ENCODE measurements around the gene SFT2D3.

Gene SFT2D3

GRCh38 chr2:127705391-127706065 is 4.2 kb downstream of the SFT2D3 start:
- Histone ChIP-seq H4K20me1 (ENCODE audit: control insufficient read depth, insufficient read depth, low read depth, low read length) (peaks cover 6% of the 10 kb centered on the region; the same call in 1 of the 2 replicates), H3F3A (ENCODE audit: control insufficient read depth, insufficient read depth) (peaks cover 23% of the 10 kb centered on the region), H3K9me2 (replicated peaks; ENCODE audit: control insufficient read depth, low read length) (no peaks in the 10 kb centered on the region), H3K27me3 (ENCODE audit: control insufficient read depth, low read length) (no peaks in the 10 kb centered on the region), H3K36me3 (ENCODE audit: control insufficient read depth, low read length) (peaks cover 78% of the 10 kb centered on the region), H3K27ac (ENCODE audit: low read depth, low read length) (no peak overlapping the region), H3K4me3 (ENCODE audit: low read length) (no peak overlapping the region), H3K9me3 (ENCODE audit: control insufficient read depth, insufficient read depth, low read length) (no peaks in the 10 kb centered on the region), H3K79me2 (ENCODE audit: control insufficient read depth, low read length) (peaks cover 33% of the 10 kb centered on the region), H3K4me2 (ENCODE audit: low read length) (no peak overlapping the region), H3K4me1 (ENCODE audit: control insufficient read depth, low read length) (peaks cover 31% of the 10 kb centered on the region)
- TF ChIP-seq EZH2phosphoT487 (IDR thresholded peaks at IDR 0.05; ENCODE audit: borderline replicate concordance, low read length): no peak
- no peak for TF ChIP-seq CTCF (IDR thresholded peaks at IDR 0.05; ENCODE audit: low read depth, low read length, poor library complexity, severe bottlenecking)

GRCh38 chr2:127706215-127706990 is 5.1 kb downstream of the SFT2D3 start:
- H3K36me3 ChIP-seq (ENCODE audit: control insufficient read depth, low read length): peaks cover 83% of the 10 kb centered on the region
- H3K4me1 ChIP-seq (ENCODE audit: control insufficient read depth, low read length): peaks cover 26% of the 10 kb centered on the region
- TF ChIP-seq CTCF (IDR thresholded peaks at IDR 0.05; ENCODE audit: low read depth, low read length, poor library complexity, severe bottlenecking) (no peak), EZH2phosphoT487 (IDR thresholded peaks at IDR 0.05; ENCODE audit: borderline replicate concordance, low read length) (no peak)
- peaks cover 6% of the 10 kb centered on the region; the same call in 1 of the 2 replicates for H4K20me1 ChIP-seq (ENCODE audit: control insufficient read depth, insufficient read depth, low read depth, low read length)
- peaks cover 23% of the 10 kb centered on the region for H3F3A ChIP-seq (ENCODE audit: control insufficient read depth, insufficient read depth)
- H3K79me2 ChIP-seq (ENCODE audit: control insufficient read depth, low read length): peaks cover 33% of the 10 kb centered on the region
- H3K9me2 ChIP-seq (replicated peaks; ENCODE audit: control insufficient read depth, low read length): no peaks in the 10 kb centered on the region
- H3K27ac ChIP-seq (ENCODE audit: low read depth, low read length): no peak overlapping the region
- no peaks in the 10 kb centered on the region for H3K27me3 ChIP-seq (ENCODE audit: control insufficient read depth, low read length)
- no peaks in the 10 kb centered on the region for H3K9me3 ChIP-seq (ENCODE audit: control insufficient read depth, insufficient read depth, low read length)
- no peak overlapping the region for H3K4me3 ChIP-seq (ENCODE audit: low read length)
- H3K4me2 ChIP-seq (ENCODE audit: low read length): no peak overlapping the region

- no peak for TF ChIP-seq CTCF (IDR thresholded peaks at IDR 0.05; ENCODE audit: low read depth, low read length, poor library complexity, severe bottlenecking)
- no peak for TF ChIP-seq EZH2phosphoT487 (IDR thresholded peaks at IDR 0.05; ENCODE audit: borderline replicate concordance, low read length)
- no peaks in the 10 kb centered on the region for H4K20me1 ChIP-seq (ENCODE audit: control insufficient read depth, insufficient read depth, low read depth, low read length)
- H3K9me2 ChIP-seq (replicated peaks; ENCODE audit: control insufficient read depth, low read length): no peaks in the 10 kb centered on the region
- H3K27me3 ChIP-seq (ENCODE audit: control insufficient read depth, low read length): no peaks in the 10 kb centered on the region
- H3F3A ChIP-seq (ENCODE audit: control insufficient read depth, insufficient read depth): peaks cover 18% of the 10 kb centered on the region
- H3K36me3 ChIP-seq (ENCODE audit: control insufficient read depth, low read length): peaks cover 81% of the 10 kb centered on the region
- no peak overlapping the region for H3K4me2 ChIP-seq (ENCODE audit: low read length)
- no peak overlapping the region for H3K4me3 ChIP-seq (ENCODE audit: low read length)
- no peak overlapping the region for H3K27ac ChIP-seq (ENCODE audit: low read depth, low read length)
- peaks cover 22% of the 10 kb centered on the region for H3K79me2 ChIP-seq (ENCODE audit: control insufficient read depth, low read length)
- no peaks in the 10 kb centered on the region for H3K9me3 ChIP-seq (ENCODE audit: control insufficient read depth, insufficient read depth, low read length)
- peaks cover 16% of the 10 kb centered on the region for H3K4me1 ChIP-seq (ENCODE audit: control insufficient read depth, low read length)
Measured at GRCh38 chr2:127707890-127708648, 6.8 kb downstream of the SFT2D3 start.
